B cell (primary cell): Measurements from ENCODE around the gene SESTD1. TPM values are rescaled to one million over a fixed set of nuclear protein-coding genes. Genes with fewer than 3 reads are reported as not detected.

Experiments used
- ATAC-seq: fragments of 200-7000 bp; cut with Tn5 transposase; one replicate; pipeline ENCODE4 v1.10.0; 2021; ENCODE audit warnings: low read depth, mild to moderate bottlenecking, moderate number of reproducible peaks, moderate library complexity
- CTCF ChIA-PET: fragments of 350-600 bp; sonication (Branson Sonifier 250); formaldehyde crosslinking; loops from one replicate; lab custom pipeline; 2021; ENCODE audit warnings: antibody characterized with exemption, inconsistent platforms; lab: Charles Lee
- POLR2A ChIA-PET: fragments of 350-600 bp; sonication (Branson Sonifier 250); formaldehyde crosslinking; loops from one replicate; lab custom pipeline; 2021; ENCODE audit warnings: antibody characterized with exemption; lab: Charles Lee
- DNase-seq: peaks from one replicate; pipeline ENCODE4 v3.0.0; 2013
- H2AFZ ChIP-seq: 2 replicates; pipeline ENCODE4 v1.6.1; 2012; ENCODE audit warnings: mild to moderate bottlenecking, low read depth, low read length; ENCODE audit not compliant: insufficient read depth, poor library complexity, severe bottlenecking
- H3K27ac ChIP-seq, 2 donors: 1 replicate in 1 of 2; 2 replicates in 1 of 2; pipeline ENCODE4 v1.5.1; 2012 to 2013; ENCODE audit warnings: low read length in 2 of 2, mild to moderate bottlenecking in 2 of 2, moderate library complexity in 1 of 2
- H3K27me3 ChIP-seq, 4 experiments: fragments of 200-600 bp in 1 of 4; sonication (generic) in 1 of 4; replicated peaks in 1 of 4; 1 replicate in 2 of 4; 2 replicates in 2 of 4; pipeline versions ENCODE4 v1.6.1 to v1.7.0; 2013 to 2016; ENCODE audit warnings: low read length in 3 of 4, mild to moderate bottlenecking in 2 of 4, mixed read lengths in 1 of 4, moderate library complexity in 1 of 4; ENCODE audit not compliant: insufficient read depth in 4 of 4, control insufficient read depth in 3 of 4; ENCODE audit errors: control extremely low read depth in 1 of 4
- H3K36me3 ChIP-seq, 2 experiments: replicated peaks in 1 of 2; 1 replicate in 1 of 2; 2 replicates in 1 of 2; pipeline versions ENCODE4 v1.6.1 to v1.7.1; 2013; ENCODE audit warnings: low read length in 1 of 2; ENCODE audit not compliant: insufficient read depth in 2 of 2, control insufficient read depth in 1 of 2; ENCODE audit errors: control extremely low read depth in 1 of 2, extremely low read depth in 1 of 2
- H3K4me1 ChIP-seq, 2 donors: fragments of 200-600 bp in 1 of 2; sonication (generic) in 1 of 2; 1 replicate in 1 of 2; 2 replicates in 1 of 2; pipeline versions ENCODE4 v1.5.1 to v1.6.1; 2013 to 2017; ENCODE audit warnings: low read length in 2 of 2; ENCODE audit not compliant: control insufficient read depth in 2 of 2, insufficient read depth in 2 of 2
- H3K4me2 ChIP-seq: replicated peaks from 2 replicates; pipeline ENCODE3; 2012; ENCODE audit warnings: mild to moderate bottlenecking, low read depth, low read length; ENCODE audit not compliant: poor library complexity, severe bottlenecking
- H3K4me3 ChIP-seq, 5 experiments: fragments of 200-600 bp in 1 of 5; sonication (generic) in 1 of 5; 1 replicate in 3 of 5; 2 replicates in 2 of 5; pipeline versions ENCODE4 v1.5.1 to v1.7.0; 2011 to 2016; ENCODE audit warnings: low read length in 4 of 5, mild to moderate bottlenecking in 4 of 5, low read depth in 2 of 5, control low read depth in 1 of 5, moderate library complexity in 1 of 5; ENCODE audit not compliant: insufficient read depth in 1 of 5; ENCODE audit errors: control extremely low read depth in 1 of 5, extremely low read depth in 1 of 5
- H3K79me2 ChIP-seq: fragments of 200-600 bp; sonication (generic); one replicate; pipeline ENCODE4 v1.6.0; 2016; ENCODE audit warnings: low read length; ENCODE audit not compliant: control insufficient read depth, insufficient read depth
- H3K9ac ChIP-seq: fragments of 200-600 bp; sonication (generic); 2 replicates; pipeline ENCODE4 v1.6.1; 2017; ENCODE audit warnings: mild to moderate bottlenecking, low read length, moderate library complexity
- H3K9me3 ChIP-seq, 3 donors: one replicate each; pipeline versions ENCODE4 v1.6.1 to v1.7.1; 2013; ENCODE audit warnings: low read length in 2 of 3; ENCODE audit not compliant: control insufficient read depth in 2 of 3, insufficient read depth in 1 of 3; ENCODE audit errors: control extremely low read depth in 1 of 3
- H4K20me1 ChIP-seq: 2 replicates; pipeline ENCODE4 v1.6.0; 2012; ENCODE audit warnings: mild to moderate bottlenecking, low read length; ENCODE audit not compliant: insufficient read depth, control insufficient read depth, poor library complexity, severe bottlenecking
- H3K27ac Mint-ChIP-seq: one replicate; pipeline ENCODE4 v1.8.0; 2021; ENCODE audit warnings: mixed read lengths
- H3K27me3 Mint-ChIP-seq: one replicate; pipeline ENCODE4 v1.8.0; 2021; ENCODE audit warnings: mixed read lengths
- H3K4me1 Mint-ChIP-seq: one replicate; pipeline ENCODE4 v1.8.0; 2021; ENCODE audit warnings: mixed read lengths
- H3K4me3 Mint-ChIP-seq: one replicate; pipeline ENCODE4 v1.8.0; 2021; ENCODE audit warnings: mixed read lengths
- H3K9me3 Mint-ChIP-seq: one replicate; pipeline ENCODE4 v1.8.0; 2022; ENCODE audit warnings: mixed read lengths; ENCODE audit not compliant: insufficient read depth
- CTCF ChIP-seq: fragments of 200-600 bp; IDR thresholded peaks from one replicate; pipeline ENCODE4 v1.8.0; 2022; ENCODE audit warnings: antibody characterized with exemption, mild to moderate bottlenecking
- EZH2 ChIP-seq: IDR thresholded peaks from 2 replicates; pipeline ENCODE4 v1.6.1; 2012; ENCODE audit warnings: borderline replicate concordance, low read depth, mild to moderate bottlenecking, moderate library complexity, low read length; ENCODE audit not compliant: insufficient read depth, poor library complexity, severe bottlenecking
- WGBS: methylation state at CpG from one replicate; pipeline ENCODE4 v1.1.5; 2013; ENCODE audit warnings: missing lambda C conversion rate; ENCODE audit not compliant: insufficient coverage; 5-methylcytosine and 5-hydroxymethylcytosine counted together
- intact Hi-C: fragments of 100-400 bp; cut with micrococcal nuclease; formaldehyde crosslinking; loops from one replicate; pipeline ENCODE4 v1.10.0; 2022
- polyA plus RNA-seq: library from polyadenylated mRNA; depleted of rRNA; stranded (reverse); fragments of >200 nt; gene quantifications from 2 replicates; pipeline ENCODE4 v1.2.3, GENCODE V29; 2012
- total RNA-seq, 2 donors: library from RNA; stranded (reverse); fragments of 120-200 nt in 1 of 2; gene quantifications; 1 replicate in 1 of 2; 2 replicates in 1 of 2; pipeline versions ENCODE4 v1.2.3 to v1.2.4, GENCODE V29; 2013 to 2022

SESTD1 gene
- total and polyA plus RNA-seq, 2 donors (not counting 1 experiment from before 2014, with no cell fraction given): 52.0 to 66.1 TPM

GRCh38 chr2:179106676-179107428 is 157.8 kb downstream of the SESTD1 start:
- ATAC-seq (no peak), DNase-seq (no peak)
- no peaks in the 10 kb centered on the region for H4K20me1 ChIP-seq
- peaks cover 0 to 1% (median 0%) of the 10 kb centered on the region in 3 donors for H3K9me3 ChIP-seq
- H3K4me1 Mint-ChIP-seq: peaks cover 14% of the 10 kb centered on the region
- no peak overlapping the region for H3K9ac ChIP-seq
- no peak overlapping the region for H3K4me3 Mint-ChIP-seq
- H2AFZ ChIP-seq: no peak overlapping the region
- H3K9me3 Mint-ChIP-seq: no peaks in the 10 kb centered on the region
- no peaks in the 10 kb centered on the region for H3K79me2 ChIP-seq
- H3K27ac Mint-ChIP-seq: peak overlapping the region; percentile 34
- no peaks in the 10 kb centered on the region for H3K27me3 Mint-ChIP-seq
- no peaks in the 10 kb centered on the region for H3K27me3 ChIP-seq
- H3K4me1 ChIP-seq: no peaks in the 10 kb centered on the region
- no peak overlapping the region for H3K4me3 ChIP-seq
- WGBS: 100% methylated on average over 1 of the region's 3 CpGs
- ChIA-PET CTCF (interaction anchor here (1.2 to 2.3 kb wide), 5 partner anchors 10 to 216 kb away, joined by 3 to 7 read pairs (median 3); no protein-coding TSS in a partner anchor), POLR2A (no interaction called here)
- intact Hi-C loops: no loop called here
- H3K4me2 ChIP-seq: no peak overlapping the region
- TF ChIP-seq EZH2: no peak
- no peak for TF ChIP-seq CTCF
- peaks cover 14 to 27% of the 10 kb centered on the region in 2 experiments for H3K36me3 ChIP-seq
- no peak overlapping the region for H3K27ac ChIP-seq

- no peak overlapping the region for H3K4me3 ChIP-seq
- TF ChIP-seq EZH2: no peak
- no peak for TF ChIP-seq CTCF
- CTCF ChIA-PET: interaction anchor here (1.5 to 2.3 kb wide), 3 partner anchors 11 to 215 kb away, joined by 3 to 7 read pairs (median 5); no protein-coding TSS in a partner anchor
These were observed 158.3 kb downstream of the SESTD1 start for GRCh38 chr2:179106342-179106675.

More at GRCh38 chr2:179106342-179106675, 158.3 kb downstream of the SESTD1 start:
- Mint-ChIP-seq H3K27ac (peak overlapping the region; percentile 1), H3K27me3 (no peaks in the 10 kb centered on the region), H3K4me3 (no peak overlapping the region), H3K4me1 (peaks cover 14% of the 10 kb centered on the region), H3K9me3 (no peaks in the 10 kb centered on the region)
- no peak for DNase-seq
- H3K27me3 ChIP-seq: no peaks in the 10 kb centered on the region
- peaks cover 14 to 24% of the 10 kb centered on the region in 2 experiments for H3K36me3 ChIP-seq
- ATAC-seq: no peak
- H3K4me2 ChIP-seq: no peak overlapping the region
- H4K20me1 ChIP-seq: no peaks in the 10 kb centered on the region
- H3K9me3 ChIP-seq: peaks cover 0 to 1% (median 0%) of the 10 kb centered on the region in 3 donors
- H3K79me2 ChIP-seq: no peaks in the 10 kb centered on the region
- WGBS: no CpG with 5 or more reads among the region's 4 CpGs
- no peaks in the 10 kb centered on the region for H3K4me1 ChIP-seq
- no peak overlapping the region for H3K27ac ChIP-seq
- intact Hi-C loops: no loop called here
- H3K9ac ChIP-seq: no peak overlapping the region
- POLR2A ChIA-PET: no interaction called here
- H2AFZ ChIP-seq: no peak overlapping the region
